ENCODE measurements around the gene UGGT1.

- TF ChIP-seq, protein P1, sequence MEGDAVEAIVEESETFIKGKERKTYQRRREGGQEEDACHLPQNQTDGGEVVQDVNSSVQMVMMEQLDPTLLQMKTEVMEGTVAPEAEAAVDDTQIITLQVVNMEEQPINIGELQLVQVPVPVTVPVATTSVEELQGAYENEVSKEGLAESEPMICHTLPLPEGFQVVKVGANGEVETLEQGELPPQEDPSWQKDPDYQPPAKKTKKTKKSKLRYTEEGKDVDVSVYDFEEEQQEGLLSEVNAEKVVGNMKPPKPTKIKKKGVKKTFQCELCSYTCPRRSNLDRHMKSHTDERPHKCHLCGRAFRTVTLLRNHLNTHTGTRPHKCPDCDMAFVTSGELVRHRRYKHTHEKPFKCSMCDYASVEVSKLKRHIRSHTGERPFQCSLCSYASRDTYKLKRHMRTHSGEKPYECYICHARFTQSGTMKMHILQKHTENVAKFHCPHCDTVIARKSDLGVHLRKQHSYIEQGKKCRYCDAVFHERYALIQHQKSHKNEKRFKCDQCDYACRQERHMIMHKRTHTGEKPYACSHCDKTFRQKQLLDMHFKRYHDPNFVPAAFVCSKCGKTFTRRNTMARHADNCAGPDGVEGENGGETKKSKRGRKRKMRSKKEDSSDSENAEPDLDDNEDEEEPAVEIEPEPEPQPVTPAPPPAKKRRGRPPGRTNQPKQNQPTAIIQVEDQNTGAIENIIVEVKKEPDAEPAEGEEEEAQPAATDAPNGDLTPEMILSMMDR (IDR thresholded peaks at IDR 0.05): no peak
- no peak for TF ChIP-seq POLR2A (IDR thresholded peaks at IDR 0.05)
These were observed 79.8 kb downstream of the UGGT1 start for GRCh38 chr2:128170776-128171175.

All from lower leg skin (tissue), 3 donors.